GM21786 (cell line): Measurements from ENCODE around the gene PCDHB16.
"Not testable (repeated sequence)": the region's sequence is repeated elsewhere in the genome, so short reads cannot be mapped to it uniquely, and the experiment has no call there.

Source experiments
- ATAC-seq: cut with Tn5 transposase; IDR thresholded peaks from one replicate; pipeline ENCODE4 v1.9.1; 2021; ENCODE audit not compliant: unreplicated experiment

Gene PCDHB16

DNA sequence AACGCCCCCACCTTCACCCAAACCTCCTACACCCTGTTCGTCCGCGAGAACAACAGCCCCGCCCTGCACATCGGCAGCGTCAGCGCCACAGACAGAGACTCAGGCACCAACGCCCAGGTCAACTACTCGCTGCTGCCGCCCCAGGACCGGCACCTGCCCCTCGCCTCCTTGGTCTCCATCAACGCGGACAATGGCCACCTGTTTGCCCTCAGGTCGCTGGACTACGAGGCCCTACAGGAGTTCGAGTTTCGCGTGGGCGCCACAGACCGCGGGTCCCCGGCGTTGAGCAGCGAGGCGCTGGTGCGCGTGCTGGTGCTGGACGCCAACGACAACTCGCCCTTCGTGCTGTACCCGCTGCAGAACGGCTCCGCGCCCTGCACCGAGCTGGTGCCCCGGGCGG lies 42.7 kb downstream of the PCDHB16 start:
- ATAC-seq = not testable (repeated sequence)

DNA sequence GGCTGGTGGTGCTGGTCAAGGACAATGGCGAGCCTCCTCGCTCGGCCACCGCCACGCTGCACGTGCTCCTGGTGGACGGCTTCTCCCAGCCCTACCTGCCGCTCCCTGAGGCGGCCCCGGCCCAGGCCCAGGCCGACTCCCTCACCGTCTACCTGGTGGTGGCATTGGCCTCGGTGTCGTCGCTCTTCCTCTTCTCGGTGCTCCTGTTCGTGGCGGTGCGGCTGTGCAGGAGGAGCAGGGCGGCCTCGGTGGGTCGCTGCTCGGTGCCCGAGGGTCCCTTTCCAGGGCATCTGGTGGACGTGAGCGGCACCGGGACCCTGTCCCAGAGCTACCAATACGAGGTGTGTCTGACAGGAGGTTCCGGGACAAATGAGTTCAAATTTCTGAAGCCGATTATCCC lies 43.2 kb downstream of the PCDHB16 start:
- not testable (repeated sequence) for ATAC-seq

DNA sequence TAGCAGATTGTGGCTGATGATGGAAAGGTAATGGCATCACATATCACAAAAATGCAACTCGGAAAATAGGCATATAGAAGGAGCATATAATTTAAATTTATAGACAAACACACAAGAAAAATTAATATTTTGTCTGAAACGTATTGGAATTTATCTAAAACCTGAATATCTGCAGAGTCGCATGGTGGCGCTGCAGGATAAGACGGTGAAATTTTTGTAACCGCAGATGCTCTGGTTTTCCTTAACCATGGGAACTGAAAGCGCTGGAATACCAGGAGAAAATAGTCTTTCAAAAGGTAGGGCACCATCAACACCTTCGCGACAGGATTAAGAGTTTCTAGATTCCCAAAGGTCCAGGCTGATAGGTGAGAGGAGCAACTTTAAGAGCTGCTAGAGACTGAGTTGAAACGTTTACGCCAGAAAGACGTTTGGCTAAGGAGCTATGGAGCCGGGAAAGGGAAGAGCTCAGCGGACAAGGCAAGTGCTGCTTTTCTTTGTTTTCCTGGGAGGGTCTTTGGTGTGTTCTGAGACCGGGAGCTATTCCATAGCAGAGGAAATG lies 52.0 kb downstream of the PCDHB16 start:
- no peak for ATAC-seq
